NCI-H1417 treated with DMSO at 0.1 percent for 48 hours (cell line): ENCODE results near the gene ZC3H4.

Experiments used
- DNase-seq: peaks from one replicate; lab custom pipeline; 2025; lab: John Stamatoyannopoulos, UW

Gene ZC3H4

GRCh38 chr19:47021536-47022139 lies 91.9 kb downstream of the ZC3H4 start:
- DNase-seq = no peak

- DNase-seq = no peak
Observed at GRCh38 chr19:47020992-47021496, 92.5 kb downstream of the ZC3H4 start.

- DNase-seq = no peak
Observed at GRCh38 chr19:47020132-47020805, 93.3 kb downstream of the ZC3H4 start.

- DNase-seq = no peak
Observed at GRCh38 chr19:47019431-47020041, 94.0 kb downstream of the ZC3H4 start, which contains the start of gene NPAS1. Gene NPAS1, plus strand, starts transcription at chr19:47019837. Its CDS starts 1,211 bp downstream, at chr19:47021048.

GRCh38 chr19:47018923-47019322 lies 94.7 kb downstream of the ZC3H4 start:
- no peak for DNase-seq
